ENCODE results near the gene C6orf58. TPM values are rescaled to one million over a fixed set of nuclear protein-coding genes. Genes with fewer than 3 reads are reported as not detected.

C6orf58 gene
- not detected for polyA plus RNA-seq (2013, experiment 1 of 2)
- not detected for polyA plus RNA-seq (2013, experiment 2 of 2)

- Histone ChIP-seq H3K27me3 (ENCODE audit: insufficient read depth, low read length) (no peaks in the 10 kb centered on the region), H3K4me3 (ENCODE audit: low read length) (no peak within 1 kb of the TSS), H3K9me3 (ENCODE audit: insufficient read depth, low read depth, low read length) (no peaks in the 10 kb centered on the region), H3K36me3 (ENCODE audit: insufficient read depth, low read length) (no peaks in the 10 kb centered on the region), H3K4me1 (ENCODE audit: insufficient read depth, low read length) (no peaks in the 10 kb centered on the region), H3K9ac (ENCODE audit: low read depth, low read length) (no peak within 1 kb of the TSS), H3K27ac (ENCODE audit: low read depth, low read length) (no peak within 1 kb of the TSS)
- WGBS: no CpG with 5 or more reads among the region's 3 CpGs
These were observed at the start of gene C6orf58 for GRCh38 chr6:127576874-127577273. TSS of gene C6orf58 (plus strand) at chr6:127577174. CDS start at chr6:127577186, 12 bp downstream.

GRCh38 chr6:127533011-127533410, 44.0 kb upstream of the C6orf58 start:
- Histone ChIP-seq H3K9ac (ENCODE audit: low read depth, low read length) (no peak overlapping the region), H3K27me3 (ENCODE audit: insufficient read depth, low read length) (no peaks in the 10 kb centered on the region), H3K27ac (ENCODE audit: low read depth, low read length) (no peak overlapping the region), H3K4me3 (ENCODE audit: low read length) (no peak overlapping the region), H3K36me3 (ENCODE audit: insufficient read depth, low read length) (no peaks in the 10 kb centered on the region), H3K9me3 (ENCODE audit: insufficient read depth, low read depth, low read length) (no peaks in the 10 kb centered on the region), H3K4me1 (ENCODE audit: insufficient read depth, low read length) (no peaks in the 10 kb centered on the region)
- 95% methylated on average over 1 of the region's 1 CpG for WGBS

GRCh38 chr6:127533736-127534135, 43.2 kb upstream of the C6orf58 start:
- Histone ChIP-seq H3K4me1 (ENCODE audit: insufficient read depth, low read length) (no peaks in the 10 kb centered on the region), H3K9me3 (ENCODE audit: insufficient read depth, low read depth, low read length) (no peaks in the 10 kb centered on the region), H3K36me3 (ENCODE audit: insufficient read depth, low read length) (no peaks in the 10 kb centered on the region), H3K27ac (ENCODE audit: low read depth, low read length) (no peak overlapping the region), H3K4me3 (ENCODE audit: low read length) (no peak overlapping the region), H3K27me3 (ENCODE audit: insufficient read depth, low read length) (no peaks in the 10 kb centered on the region), H3K9ac (ENCODE audit: low read depth, low read length) (no peak overlapping the region)
- WGBS: 92% methylated on average over 2 of the region's 3 CpGs

GRCh38 chr6:127538750-127539264, 38.2 kb upstream of the C6orf58 start:
- no peak overlapping the region for H3K4me3 ChIP-seq (ENCODE audit: low read length)
- H3K27me3 ChIP-seq (ENCODE audit: insufficient read depth, low read length): no peaks in the 10 kb centered on the region
- H3K27ac ChIP-seq (ENCODE audit: low read depth, low read length): no peak overlapping the region
- no peak overlapping the region for H3K9ac ChIP-seq (ENCODE audit: low read depth, low read length)
- no peaks in the 10 kb centered on the region for H3K9me3 ChIP-seq (ENCODE audit: insufficient read depth, low read depth, low read length)
- WGBS: 85% methylated on average over 2 of the region's 2 CpGs
- no peaks in the 10 kb centered on the region for H3K4me1 ChIP-seq (ENCODE audit: insufficient read depth, low read length)
- H3K36me3 ChIP-seq (ENCODE audit: insufficient read depth, low read length): no peaks in the 10 kb centered on the region

GRCh38 chr6:127539272-127539671, 37.7 kb upstream of the C6orf58 start:
- Histone ChIP-seq H3K9ac (ENCODE audit: low read depth, low read length) (no peak overlapping the region), H3K9me3 (ENCODE audit: insufficient read depth, low read depth, low read length) (no peaks in the 10 kb centered on the region), H3K4me1 (ENCODE audit: insufficient read depth, low read length) (no peaks in the 10 kb centered on the region), H3K27me3 (ENCODE audit: insufficient read depth, low read length) (no peaks in the 10 kb centered on the region), H3K27ac (ENCODE audit: low read depth, low read length) (no peak overlapping the region), H3K4me3 (ENCODE audit: low read length) (no peak overlapping the region), H3K36me3 (ENCODE audit: insufficient read depth, low read length) (no peaks in the 10 kb centered on the region)
- no CpG with 5 or more reads among the region's 2 CpGs for WGBS

GRCh38 chr6:127547215-127547614, 29.8 kb upstream of the C6orf58 start:
- H3K9me3 ChIP-seq (ENCODE audit: insufficient read depth, low read depth, low read length): no peaks in the 10 kb centered on the region
- H3K36me3 ChIP-seq (ENCODE audit: insufficient read depth, low read length): no peaks in the 10 kb centered on the region
- H3K27ac ChIP-seq (ENCODE audit: low read depth, low read length): no peak overlapping the region
- H3K4me1 ChIP-seq (ENCODE audit: insufficient read depth, low read length): no peaks in the 10 kb centered on the region
- no peak overlapping the region for H3K9ac ChIP-seq (ENCODE audit: low read depth, low read length)
- WGBS: 41% methylated on average over 1 of the region's 1 CpG
- H3K4me3 ChIP-seq (ENCODE audit: low read length): no peak overlapping the region
- no peaks in the 10 kb centered on the region for H3K27me3 ChIP-seq (ENCODE audit: insufficient read depth, low read length)

GRCh38 chr6:127547904-127548649, 28.9 kb upstream of the C6orf58 start:
- Histone ChIP-seq H3K9ac (ENCODE audit: low read depth, low read length) (no peak overlapping the region), H3K36me3 (ENCODE audit: insufficient read depth, low read length) (no peaks in the 10 kb centered on the region), H3K27ac (ENCODE audit: low read depth, low read length) (no peak overlapping the region), H3K9me3 (ENCODE audit: insufficient read depth, low read depth, low read length) (no peaks in the 10 kb centered on the region), H3K4me3 (ENCODE audit: low read length) (no peak overlapping the region), H3K27me3 (ENCODE audit: insufficient read depth, low read length) (no peaks in the 10 kb centered on the region), H3K4me1 (ENCODE audit: insufficient read depth, low read length) (no peaks in the 10 kb centered on the region)
- 100% methylated on average over 1 of the region's 2 CpGs for WGBS

GRCh38 chr6:127550403-127550802, 26.6 kb upstream of the C6orf58 start:
- H3K27me3 ChIP-seq (ENCODE audit: insufficient read depth, low read length): no peaks in the 10 kb centered on the region
- H3K9me3 ChIP-seq (ENCODE audit: insufficient read depth, low read depth, low read length): no peaks in the 10 kb centered on the region
- no peaks in the 10 kb centered on the region for H3K36me3 ChIP-seq (ENCODE audit: insufficient read depth, low read length)
- H3K4me3 ChIP-seq (ENCODE audit: low read length): no peak overlapping the region
- H3K9ac ChIP-seq (ENCODE audit: low read depth, low read length): no peak overlapping the region
- no peak overlapping the region for H3K27ac ChIP-seq (ENCODE audit: low read depth, low read length)
- H3K4me1 ChIP-seq (ENCODE audit: insufficient read depth, low read length): no peaks in the 10 kb centered on the region

GRCh38 chr6:127554435-127555006, 22.5 kb upstream of the C6orf58 start:
- H3K4me3 ChIP-seq (ENCODE audit: low read length): no peak overlapping the region
- 33% methylated on average over 2 of the region's 2 CpGs for WGBS
- H3K36me3 ChIP-seq (ENCODE audit: insufficient read depth, low read length): no peaks in the 10 kb centered on the region
- H3K9me3 ChIP-seq (ENCODE audit: insufficient read depth, low read depth, low read length): no peaks in the 10 kb centered on the region
- no peaks in the 10 kb centered on the region for H3K4me1 ChIP-seq (ENCODE audit: insufficient read depth, low read length)
- H3K9ac ChIP-seq (ENCODE audit: low read depth, low read length): no peak overlapping the region
- no peaks in the 10 kb centered on the region for H3K27me3 ChIP-seq (ENCODE audit: insufficient read depth, low read length)
- H3K27ac ChIP-seq (ENCODE audit: low read depth, low read length): no peak overlapping the region

GRCh38 chr6:127561660-127562059, 15.3 kb upstream of the C6orf58 start:
- Histone ChIP-seq H3K4me1 (ENCODE audit: insufficient read depth, low read length) (no peaks in the 10 kb centered on the region), H3K9ac (ENCODE audit: low read depth, low read length) (no peak overlapping the region), H3K9me3 (ENCODE audit: insufficient read depth, low read depth, low read length) (no peaks in the 10 kb centered on the region), H3K36me3 (ENCODE audit: insufficient read depth, low read length) (no peaks in the 10 kb centered on the region), H3K4me3 (ENCODE audit: low read length) (no peak overlapping the region), H3K27ac (ENCODE audit: low read depth, low read length) (no peak overlapping the region), H3K27me3 (ENCODE audit: insufficient read depth, low read length) (no peaks in the 10 kb centered on the region)
- WGBS: 100% methylated on average over 1 of the region's 1 CpG

GRCh38 chr6:127564761-127565160, 12.2 kb upstream of the C6orf58 start:
- WGBS: 92% methylated on average over 3 of the region's 3 CpGs

More at GRCh38 chr6:127564761-127565160, 12.2 kb upstream of the C6orf58 start:
- no peak overlapping the region for H3K9ac ChIP-seq (ENCODE audit: low read depth, low read length)
- H3K4me3 ChIP-seq (ENCODE audit: low read length): no peak overlapping the region
- H3K4me1 ChIP-seq (ENCODE audit: insufficient read depth, low read length): no peaks in the 10 kb centered on the region
- H3K9me3 ChIP-seq (ENCODE audit: insufficient read depth, low read depth, low read length): no peaks in the 10 kb centered on the region
- H3K27me3 ChIP-seq (ENCODE audit: insufficient read depth, low read length): no peaks in the 10 kb centered on the region
- H3K36me3 ChIP-seq (ENCODE audit: insufficient read depth, low read length): no peaks in the 10 kb centered on the region
- H3K27ac ChIP-seq (ENCODE audit: low read depth, low read length): no peak overlapping the region
